NCI-H82 (cell line): ENCODE data around the gene UQCR10.
A peak's percentile ranks its signal among the peaks of the same experiment; 100 is the strongest.

Experiments used
- DNase-seq: peaks from one replicate; lab custom pipeline; 2025; lab: John Stamatoyannopoulos, UW

The UQCR10 gene

GRCh38 chr22:29798318-29798717, 31.1 kb downstream of the UQCR10 start:
- DNase-seq, result peak; percentile 37

GRCh38 chr22:29798801-29799200, 31.6 kb downstream of the UQCR10 start:
- DNase-seq, result no peak

- DNase-seq, result no peak
These were observed 32.1 kb downstream of the UQCR10 start for GRCh38 chr22:29799217-29799680.

GRCh38 chr22:29801153-29801552, 34.0 kb downstream of the UQCR10 start:
- no peak for DNase-seq

GRCh38 chr22:29801796-29802195, 34.6 kb downstream of the UQCR10 start:
- no peak for DNase-seq

GRCh38 chr22:29803190-29803589, 36.0 kb downstream of the UQCR10 start:
- no peak for DNase-seq

- no peak for DNase-seq
These were observed 37.8 kb downstream of the UQCR10 start for GRCh38 chr22:29804985-29805384.

GRCh38 chr22:29806196-29806595, 39.0 kb downstream of the UQCR10 start:
- no peak for DNase-seq

- no peak for DNase-seq
These were observed 43.0 kb downstream of the UQCR10 start for GRCh38 chr22:29810216-29810615.

- no peak for DNase-seq
These were observed 44.2 kb downstream of the UQCR10 start for GRCh38 chr22:29811377-29811776.

- DNase-seq, result no peak
These were observed 46.0 kb downstream of the UQCR10 start for GRCh38 chr22:29813126-29813525.

GRCh38 chr22:29813563-29813962, 46.4 kb downstream of the UQCR10 start:
- no peak for DNase-seq

- no peak for DNase-seq
These were observed 46.8 kb downstream of the UQCR10 start for GRCh38 chr22:29814003-29814402.

GRCh38 chr22:29815580-29815979, 48.4 kb downstream of the UQCR10 start:
- DNase-seq, result no peak

GRCh38 chr22:29816128-29816527, 49.0 kb downstream of the UQCR10 start:
- no peak for DNase-seq

- no peak for DNase-seq
These were observed 49.4 kb downstream of the UQCR10 start for GRCh38 chr22:29816539-29816938.

GRCh38 chr22:29816980-29817379, 49.8 kb downstream of the UQCR10 start:
- no peak for DNase-seq

GRCh38 chr22:29817724-29818123, 50.6 kb downstream of the UQCR10 start:
- DNase-seq, result no peak

- no peak for DNase-seq
These were observed 52.3 kb downstream of the UQCR10 start for GRCh38 chr22:29819501-29819900.
